Endothelial cell (in vitro differentiated cells): ENCODE results near the gene TTLL5. TPM values are rescaled to one million over a fixed set of nuclear protein-coding genes. Genes with fewer than 3 reads are reported as not detected.

ENCODE experiments used
- DNase-seq: peaks from one replicate; pipeline ENCODE4 v3.0.0; 2021; ENCODE audit warnings: low spot score
- H3K27ac Mint-ChIP-seq: one replicate; pipeline ENCODE4 v1.8.0; 2021; ENCODE audit warnings: mixed read lengths, inconsistent platforms; ENCODE audit not compliant: unreplicated experiment
- H3K27me3 Mint-ChIP-seq: one replicate; pipeline ENCODE4 v1.8.0; 2021; ENCODE audit warnings: mild to moderate bottlenecking, moderate library complexity, mixed read lengths, inconsistent platforms; ENCODE audit not compliant: unreplicated experiment
- H3K36me3 Mint-ChIP-seq: one replicate; pipeline ENCODE4 v1.8.0; 2021; ENCODE audit warnings: mild to moderate bottlenecking, low read depth, mixed read lengths, inconsistent platforms; ENCODE audit not compliant: unreplicated experiment
- H3K4me1 Mint-ChIP-seq: one replicate; pipeline ENCODE4 v1.8.0; 2021; ENCODE audit warnings: mild to moderate bottlenecking, mixed read lengths, inconsistent platforms; ENCODE audit not compliant: unreplicated experiment
- H3K4me3 Mint-ChIP-seq: one replicate; pipeline ENCODE4 v1.8.0; 2021; ENCODE audit warnings: mild to moderate bottlenecking, mixed read lengths, inconsistent platforms; ENCODE audit not compliant: unreplicated experiment
- H3K9me3 Mint-ChIP-seq: one replicate; pipeline ENCODE4 v1.8.0; 2021; ENCODE audit warnings: mixed read lengths, inconsistent platforms; ENCODE audit not compliant: unreplicated experiment
- total RNA-seq: library from RNA; stranded (reverse); fragmentation: NEBNext Ultra II Directional; extraction: Animal tissue kit (Norgen Biotek cat#: 25700); gene quantifications from one replicate; pipeline ENCODE4 v1.2.1, GENCODE V29; 2021; ENCODE audit not compliant: unreplicated experiment
- TF ChIP-seq, protein P1 (sequence below): fragments of 200-600 bp; sonication (generic); IDR thresholded peaks from one replicate; pipeline ENCODE4 v1.5.0; 2021; ENCODE audit warnings: antibody characterized with exemption; ENCODE audit not compliant: unreplicated experiment

The TTLL5 gene
- total RNA-seq, 1 donor from 2014 or later = 62.8 TPM

DNA sequence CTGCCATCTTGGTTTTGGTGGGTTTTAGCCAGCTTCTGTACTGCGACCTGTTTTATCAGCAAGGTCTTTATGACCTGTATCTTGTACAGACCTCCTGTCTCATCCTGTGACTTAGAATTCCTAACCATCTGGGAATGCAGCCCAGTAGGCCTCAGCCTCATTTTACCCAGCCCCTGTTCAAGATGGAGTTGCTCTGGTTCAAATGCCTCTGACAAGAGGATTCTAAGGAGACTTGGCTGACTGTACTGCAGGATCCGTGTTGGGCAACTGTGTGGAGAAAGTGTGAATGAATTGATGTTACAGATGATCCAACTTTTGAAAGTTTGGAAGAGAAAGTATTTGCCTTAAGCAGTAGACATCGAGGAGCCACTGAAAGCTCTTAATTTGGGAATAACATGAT is 91.0 kb downstream of the TTLL5 start:
- H3K36me3 Mint-ChIP-seq = peaks cover 16% of the 10 kb centered on the region
- H3K27me3 Mint-ChIP-seq = no peaks in the 10 kb centered on the region
- TF ChIP-seq, protein P1, sequence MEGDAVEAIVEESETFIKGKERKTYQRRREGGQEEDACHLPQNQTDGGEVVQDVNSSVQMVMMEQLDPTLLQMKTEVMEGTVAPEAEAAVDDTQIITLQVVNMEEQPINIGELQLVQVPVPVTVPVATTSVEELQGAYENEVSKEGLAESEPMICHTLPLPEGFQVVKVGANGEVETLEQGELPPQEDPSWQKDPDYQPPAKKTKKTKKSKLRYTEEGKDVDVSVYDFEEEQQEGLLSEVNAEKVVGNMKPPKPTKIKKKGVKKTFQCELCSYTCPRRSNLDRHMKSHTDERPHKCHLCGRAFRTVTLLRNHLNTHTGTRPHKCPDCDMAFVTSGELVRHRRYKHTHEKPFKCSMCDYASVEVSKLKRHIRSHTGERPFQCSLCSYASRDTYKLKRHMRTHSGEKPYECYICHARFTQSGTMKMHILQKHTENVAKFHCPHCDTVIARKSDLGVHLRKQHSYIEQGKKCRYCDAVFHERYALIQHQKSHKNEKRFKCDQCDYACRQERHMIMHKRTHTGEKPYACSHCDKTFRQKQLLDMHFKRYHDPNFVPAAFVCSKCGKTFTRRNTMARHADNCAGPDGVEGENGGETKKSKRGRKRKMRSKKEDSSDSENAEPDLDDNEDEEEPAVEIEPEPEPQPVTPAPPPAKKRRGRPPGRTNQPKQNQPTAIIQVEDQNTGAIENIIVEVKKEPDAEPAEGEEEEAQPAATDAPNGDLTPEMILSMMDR = no peak
- no peak overlapping the region for H3K27ac Mint-ChIP-seq
- DNase-seq = no peak
- no peaks in the 10 kb centered on the region for H3K9me3 Mint-ChIP-seq
- no peak overlapping the region for H3K4me3 Mint-ChIP-seq
- no peaks in the 10 kb centered on the region for H3K4me1 Mint-ChIP-seq

DNA sequence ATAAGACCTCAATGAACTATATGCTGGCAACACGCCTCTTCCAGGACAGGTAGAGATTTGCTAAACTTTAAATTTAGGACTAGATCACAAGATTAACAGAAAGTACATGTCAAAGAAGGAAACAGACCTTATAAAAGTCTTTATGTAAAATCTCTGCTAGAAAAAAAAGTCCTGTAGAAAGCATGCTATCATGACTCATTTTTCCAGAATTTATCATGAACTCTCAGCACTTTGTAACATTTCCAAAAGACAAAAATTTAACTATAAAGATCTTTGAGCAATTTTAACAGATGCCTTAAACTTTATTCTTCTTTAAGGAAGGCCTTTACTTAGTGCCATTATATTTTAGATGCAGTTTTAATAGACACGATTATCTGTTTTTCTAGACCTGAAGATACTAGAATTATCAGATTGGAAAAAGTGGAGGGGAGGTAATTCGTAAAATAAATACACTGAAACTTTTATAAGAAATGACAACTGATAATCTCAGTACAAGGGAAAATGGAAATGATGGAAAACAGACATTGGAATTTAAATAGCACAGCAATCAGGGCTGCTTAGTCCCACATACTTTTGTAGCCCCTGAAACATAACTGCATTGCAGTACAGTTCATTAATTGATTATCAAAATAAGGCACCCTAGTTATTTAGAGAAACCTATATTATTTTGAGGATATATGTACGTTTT is 92.0 kb downstream of the TTLL5 start:
- Mint-ChIP-seq H3K36me3 (peaks cover 8% of the 10 kb centered on the region), H3K27me3 (no peaks in the 10 kb centered on the region), H3K27ac (no peak overlapping the region), H3K4me1 (no peaks in the 10 kb centered on the region), H3K9me3 (no peaks in the 10 kb centered on the region), H3K4me3 (no peak overlapping the region)
- TF ChIP-seq, protein P1 = no peak
- DNase-seq = no peak

DNA sequence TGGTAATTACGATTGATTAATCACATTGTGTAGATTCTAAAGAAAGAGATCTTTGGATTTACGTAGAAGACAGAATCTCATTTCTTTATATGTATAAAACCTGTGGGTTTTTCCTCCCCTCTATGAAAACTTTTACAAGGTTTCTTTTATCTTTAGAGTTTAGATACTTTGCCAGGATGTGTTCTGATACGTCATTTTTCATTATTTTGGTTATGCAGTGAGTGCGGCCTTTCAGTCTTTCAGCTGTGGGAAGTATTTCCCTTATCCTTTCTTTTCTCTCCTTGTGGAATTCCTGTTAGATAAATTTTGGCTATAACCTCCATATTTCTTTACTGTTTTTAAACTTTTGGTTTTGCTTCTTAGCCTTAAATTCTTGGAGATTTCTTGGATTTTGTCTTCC is 92.7 kb downstream of the TTLL5 start:
- Mint-ChIP-seq H3K27ac (no peak overlapping the region), H3K36me3 (peaks cover 8% of the 10 kb centered on the region), H3K27me3 (no peaks in the 10 kb centered on the region), H3K9me3 (no peaks in the 10 kb centered on the region), H3K4me3 (no peak overlapping the region), H3K4me1 (no peaks in the 10 kb centered on the region)
- TF ChIP-seq, protein P1 = no peak
- no peak for DNase-seq

DNA sequence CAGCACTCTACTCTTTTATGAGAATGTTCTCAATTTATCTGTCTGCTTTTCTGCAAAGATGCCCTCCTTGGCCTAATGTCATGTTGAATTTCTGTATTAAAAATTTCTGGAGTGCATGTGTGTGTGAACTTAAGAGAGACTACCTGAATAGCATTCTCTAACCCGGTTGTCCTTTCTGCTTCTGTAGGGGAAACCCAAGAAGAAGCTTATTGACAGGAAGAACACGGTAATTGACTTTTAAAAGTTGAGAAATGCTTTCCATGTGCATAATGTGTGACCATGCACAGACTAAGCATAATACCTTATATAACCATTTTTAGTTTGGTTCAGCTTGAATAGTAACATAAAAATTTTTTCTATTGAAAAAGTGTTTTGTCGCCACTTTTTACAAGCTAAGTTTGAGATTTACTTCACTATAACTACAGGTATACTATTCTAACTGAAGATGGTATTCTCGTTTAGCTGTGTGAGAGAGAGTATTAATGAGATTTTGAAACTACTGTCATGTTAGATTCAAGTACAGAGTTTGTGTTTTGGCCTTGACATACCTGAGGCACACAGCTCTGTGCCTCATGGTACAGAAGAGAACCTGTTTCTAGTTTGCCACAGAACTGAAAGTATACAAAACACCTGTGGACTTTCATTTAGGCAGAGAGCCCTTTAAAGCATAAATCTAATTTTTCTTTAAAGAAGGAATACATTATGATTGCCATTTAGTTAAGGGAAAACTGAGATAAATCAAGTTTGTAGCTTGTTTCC is 96.8 kb downstream of the TTLL5 start:
- Mint-ChIP-seq H3K27ac (no peak overlapping the region), H3K4me1 (no peaks in the 10 kb centered on the region), H3K9me3 (no peaks in the 10 kb centered on the region), H3K4me3 (no peak overlapping the region), H3K27me3 (no peaks in the 10 kb centered on the region), H3K36me3 (peaks cover 8% of the 10 kb centered on the region)
- TF ChIP-seq, protein P1 = no peak
- no peak for DNase-seq

DNA sequence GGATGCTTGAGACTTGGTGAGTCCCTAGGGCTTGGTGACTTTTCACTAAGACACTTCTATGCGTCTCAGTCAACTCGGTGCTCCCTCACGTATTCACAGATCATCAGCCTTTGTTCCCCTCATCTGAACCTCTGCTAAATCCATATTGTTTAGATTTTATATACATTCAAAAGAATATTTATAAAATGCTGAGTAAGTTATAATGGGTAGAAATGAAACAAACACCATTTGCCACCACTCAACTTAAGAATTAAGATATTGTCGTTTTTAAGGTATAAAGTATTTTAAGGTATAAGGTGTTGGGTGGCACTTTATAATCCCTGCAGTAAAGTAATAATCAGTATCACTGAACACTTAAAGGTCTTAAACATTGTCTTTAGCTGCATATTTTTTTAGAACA is 103.0 kb downstream of the TTLL5 start:
- no peaks in the 10 kb centered on the region for H3K27me3 Mint-ChIP-seq
- no peak overlapping the region for H3K4me3 Mint-ChIP-seq
- H3K4me1 Mint-ChIP-seq = no peaks in the 10 kb centered on the region
- no peak for DNase-seq
- no peaks in the 10 kb centered on the region for H3K36me3 Mint-ChIP-seq
- no peak overlapping the region for H3K27ac Mint-ChIP-seq
- H3K9me3 Mint-ChIP-seq = no peaks in the 10 kb centered on the region
- TF ChIP-seq, protein P1 = no peak
